HCT116 (cell line): Measurements from ENCODE around the gene UBE2E2. TPM values are rescaled to one million over a fixed set of nuclear protein-coding genes. Genes with fewer than 3 reads are reported as not detected.

ENCODE experiments used
- ATAC-seq: fragments of 200-7000 bp; cut with Tn5 transposase; 2 replicates; pipeline ENCODE4 v1.9.1; 2020; ENCODE audit warnings: mild to moderate bottlenecking, moderate library complexity
- BruUV-seq: library from RNA; stranded (reverse); fragments of 400-500 nt; replicated peaks from 2 replicates; lab custom pipeline; 2021; lab: Mats Ljungman, UMichigan
- CTCF ChIA-PET: fragments of 300-600 bp; sonication (Branson Sonifier 250); formaldehyde crosslinking; loops from one replicate; lab custom pipeline; 2021; ENCODE audit warnings: antibody characterized with exemption; lab: Charles Lee
- POLR2A ChIA-PET: fragments of 300-600, 350-600 bp; sonication (Branson Sonifier 250); formaldehyde crosslinking; loops from one replicate; lab custom pipeline; 2021; ENCODE audit warnings: antibody characterized with exemption; lab: Charles Lee
- RAD21 ChIA-PET, 2 experiments: fragments of 300-600 bp; sonication (Branson Sonifier 250); formaldehyde crosslinking; loops; one replicate each; lab custom pipeline; 2023; ENCODE audit warnings: low total read pairs in 2 of 2; ENCODE audit not compliant: uncharacterized antibody in 2 of 2, unreplicated experiment in 2 of 2, low non-redundant PET in 1 of 2; lab: Charles Lee
- DNase-seq: peaks from one replicate; pipeline ENCODE4 v3.0.0-alpha.2; 2010; ENCODE audit warnings: low read depth, low spot score
- H2AFZ ChIP-seq: fragments of 200-600 bp; shearing (Covaris generic), sonication (generic); 2 replicates; pipeline ENCODE4 v1.6.1; 2017; ENCODE audit warnings: low read depth, mixed run types, mixed read lengths, antibody characterized with exemption, low read length; ENCODE audit not compliant: poor library complexity, severe bottlenecking
- H3K27ac ChIP-seq: 2 replicates; pipeline ENCODE4 v1.5.1; 2012; ENCODE audit warnings: low read depth, low read length
- H3K27me3 ChIP-seq: fragments of 200-600 bp; sonication (generic); 2 replicates; pipeline ENCODE4 v1.6.1; 2016; ENCODE audit warnings: mixed run types, low read length, mixed read lengths; ENCODE audit not compliant: insufficient read depth
- H3K36me3 ChIP-seq, 2 experiments: fragments of 200-500 bp in 1 of 2; fragments of 200-600 bp in 1 of 2; sonication (Bioruptor generic) in 1 of 2; sonication (generic) in 1 of 2; 2 replicates each; pipeline versions ENCODE4 v1.5.1 to v1.6.1; 2014 to 2016; ENCODE audit warnings: low read length in 2 of 2, inconsistent platforms in 1 of 2, mixed read lengths in 1 of 2, mixed run types in 1 of 2; ENCODE audit not compliant: insufficient read depth in 2 of 2, control insufficient read depth in 1 of 2
- H3K4me1 ChIP-seq, 2 experiments: fragments of 200-600 bp in 1 of 2; sonication (generic) in 1 of 2; 2 replicates each; pipeline versions ENCODE4 v1.5.1 to v1.6.1; 2012 to 2017; ENCODE audit warnings: low read length in 2 of 2, inconsistent platforms in 1 of 2, mild to moderate bottlenecking in 1 of 2, mixed read lengths in 1 of 2, mixed run types in 1 of 2, moderate library complexity in 1 of 2; ENCODE audit not compliant: insufficient read depth in 2 of 2, control insufficient read depth in 1 of 2
- H3K4me2 ChIP-seq: fragments of 200-600 bp; sonication (generic); 2 replicates; pipeline ENCODE4 v1.6.1; 2017; ENCODE audit warnings: mixed run types, low read length, mixed read lengths
- H3K4me3 ChIP-seq, 2 experiments: fragments of 200-600 bp in 1 of 2; sonication (generic) in 1 of 2; replicated peaks in 1 of 2; 2 replicates each; pipeline ENCODE4 v1.5.1; 2011 to 2016; ENCODE audit warnings: low read length in 2 of 2, control low read depth in 1 of 2, low read depth in 1 of 2, mild to moderate bottlenecking in 1 of 2, mixed read lengths in 1 of 2, mixed run types in 1 of 2
- H3K79me2 ChIP-seq: fragments of 200-600 bp; sonication (generic); 2 replicates; pipeline ENCODE4 v1.6.1; 2017; ENCODE audit warnings: mild to moderate bottlenecking, mixed run types, low read length, moderate library complexity, mixed read lengths; ENCODE audit not compliant: insufficient read depth
- H3K9ac ChIP-seq: fragments of 200-600 bp; sonication (generic); 2 replicates; pipeline ENCODE4 v1.6.1; 2016; ENCODE audit warnings: low read length, mixed read lengths
- H3K9me2 ChIP-seq: fragments of 200-600 bp; sonication (generic), shearing (Covaris generic); 2 replicates; pipeline ENCODE4 v1.6.1; 2017; ENCODE audit warnings: mixed run types, mild to moderate bottlenecking, moderate library complexity; ENCODE audit not compliant: insufficient read depth
- H3K9me3 ChIP-seq, 2 experiments: fragments of 200-500 bp in 1 of 2; fragments of 200-600 bp in 1 of 2; sonication (Bioruptor generic) in 1 of 2; sonication (generic) in 1 of 2; 2 replicates each; pipeline ENCODE4 v1.6.1; 2014 to 2017; ENCODE audit warnings: low read length in 2 of 2, mixed read lengths in 2 of 2, inconsistent platforms in 1 of 2, low read depth in 1 of 2, mild to moderate bottlenecking in 1 of 2, mixed run types in 1 of 2, moderate library complexity in 1 of 2; ENCODE audit not compliant: control insufficient read depth in 1 of 2, insufficient read depth in 1 of 2
- H4K20me1 ChIP-seq: fragments of 200-600 bp; sonication (generic), shearing (Covaris generic); 2 replicates; pipeline ENCODE4 v1.6.1; 2017; ENCODE audit warnings: mixed run types, mild to moderate bottlenecking, moderate library complexity; ENCODE audit not compliant: insufficient read depth
- CBX3 ChIP-seq: IDR thresholded peaks from 2 replicates; pipeline ENCODE4 v1.6.1; 2012; ENCODE audit warnings: low read depth
- CEBPB ChIP-seq: IDR thresholded peaks from 2 replicates; pipeline ENCODE4 v1.6.1; 2012; ENCODE audit warnings: low read depth
- EGR1 ChIP-seq: IDR thresholded peaks from 2 replicates; pipeline ENCODE4 v1.6.1; 2012; ENCODE audit warnings: low read depth
- EZH2 ChIP-seq: fragments of 200-600 bp; sonication (generic); IDR thresholded peaks from 2 replicates; pipeline ENCODE4 v1.6.1; 2017; ENCODE audit warnings: antibody characterized with exemption, mixed run types
- JUND ChIP-seq: IDR thresholded peaks from 2 replicates; pipeline ENCODE4 v1.6.1; 2012
- POLR2A ChIP-seq: IDR thresholded peaks from 2 replicates; pipeline ENCODE4 v1.7.0; 2011; ENCODE audit warnings: borderline replicate concordance; ENCODE audit not compliant: insufficient read depth, insufficient read length; ENCODE audit errors: extremely low read depth
- SIN3A ChIP-seq: IDR thresholded peaks from 2 replicates; pipeline ENCODE4 v1.6.1; 2012; ENCODE audit warnings: low read depth
- SRF ChIP-seq: IDR thresholded peaks from 2 replicates; pipeline ENCODE4 v1.6.1; 2012; ENCODE audit warnings: low read depth
- ZNF274 ChIP-seq: fragments of 200-500 bp; sonication (Bioruptor generic); IDR thresholded peaks from 2 replicates; pipeline ENCODE4 v1.6.1; 2014; ENCODE audit warnings: mild to moderate bottlenecking, low read depth, low read length, inconsistent platforms
- intact Hi-C: fragments of 100-400 bp; cut with micrococcal nuclease; formaldehyde crosslinking; loops from 2 replicates; pipeline ENCODE4 v1.10.0; 2022
- total RNA-seq: library from RNA; stranded (reverse); gene quantifications from one replicate; pipeline ENCODE4 v1.2.1, GENCODE V29; 2021; ENCODE audit not compliant: unreplicated experiment
- TF ChIP-seq, protein P1 (sequence below), 3 experiments: fragments of 200-600 bp in 1 of 3; sonication (generic) in 1 of 3; IDR thresholded peaks in 2 of 3; conservative IDR thresholded peaks in 1 of 3; 2 replicates each; pipeline ENCODE4 v1.5.1; 2012 to 2017; ENCODE audit warnings: low read depth in 2 of 3, low read length in 2 of 3, antibody characterized with exemption in 1 of 3, borderline replicate concordance in 1 of 3, control low read depth in 1 of 3, mild to moderate bottlenecking in 1 of 3, mixed read lengths in 1 of 3, mixed run types in 1 of 3, moderate library complexity in 1 of 3; ENCODE audit not compliant: insufficient read depth in 1 of 3
- TF ChIP-seq, protein P2 (sequence below): IDR thresholded peaks from 2 replicates; pipeline ENCODE4 v1.6.1; 2012
- TF ChIP-seq, protein P3 (sequence below): IDR thresholded peaks from 2 replicates; pipeline ENCODE4 v1.6.1; 2012

The UBE2E2 gene
- total RNA-seq, 1 experiment from 2014 or later: 21.4 TPM

DNA sequence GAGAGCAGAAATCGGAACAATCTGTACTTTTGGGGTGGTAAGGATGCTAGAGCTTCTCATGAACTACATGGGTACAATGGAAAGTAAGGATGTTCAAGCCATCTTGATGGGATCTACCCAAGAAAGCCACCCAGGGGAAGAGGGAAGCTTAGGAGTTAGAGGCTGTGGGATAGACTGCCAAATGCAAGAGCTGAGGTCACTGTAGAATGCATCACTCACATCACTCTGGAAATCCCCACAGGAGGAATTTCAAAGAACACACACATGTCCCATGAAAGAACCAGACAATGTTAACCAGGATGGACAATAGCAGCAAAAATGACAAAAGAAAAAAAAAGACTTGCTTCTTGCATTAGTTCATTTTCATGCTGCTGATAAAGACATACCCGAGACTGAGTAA is 32.8 kb upstream of the UBE2E2 start:
- H3K9ac ChIP-seq: no peak overlapping the region
- no peaks in the 10 kb centered on the region for H4K20me1 ChIP-seq
- TF ChIP-seq SIN3A: no peak
- TF ChIP-seq CEBPB: no peak
- TF ChIP-seq, protein P1, sequence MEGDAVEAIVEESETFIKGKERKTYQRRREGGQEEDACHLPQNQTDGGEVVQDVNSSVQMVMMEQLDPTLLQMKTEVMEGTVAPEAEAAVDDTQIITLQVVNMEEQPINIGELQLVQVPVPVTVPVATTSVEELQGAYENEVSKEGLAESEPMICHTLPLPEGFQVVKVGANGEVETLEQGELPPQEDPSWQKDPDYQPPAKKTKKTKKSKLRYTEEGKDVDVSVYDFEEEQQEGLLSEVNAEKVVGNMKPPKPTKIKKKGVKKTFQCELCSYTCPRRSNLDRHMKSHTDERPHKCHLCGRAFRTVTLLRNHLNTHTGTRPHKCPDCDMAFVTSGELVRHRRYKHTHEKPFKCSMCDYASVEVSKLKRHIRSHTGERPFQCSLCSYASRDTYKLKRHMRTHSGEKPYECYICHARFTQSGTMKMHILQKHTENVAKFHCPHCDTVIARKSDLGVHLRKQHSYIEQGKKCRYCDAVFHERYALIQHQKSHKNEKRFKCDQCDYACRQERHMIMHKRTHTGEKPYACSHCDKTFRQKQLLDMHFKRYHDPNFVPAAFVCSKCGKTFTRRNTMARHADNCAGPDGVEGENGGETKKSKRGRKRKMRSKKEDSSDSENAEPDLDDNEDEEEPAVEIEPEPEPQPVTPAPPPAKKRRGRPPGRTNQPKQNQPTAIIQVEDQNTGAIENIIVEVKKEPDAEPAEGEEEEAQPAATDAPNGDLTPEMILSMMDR (IDR thresholded peaks at IDR 0.05 in 2 of 3, conservative IDR thresholded peaks at IDR 0.05 in 1 of 3; ENCODE audit: borderline replicate concordance in 1 of 3, insufficient read depth in 1 of 3, low read depth in 2 of 3, low read length in 2 of 3): no peak
- TF ChIP-seq, protein P2, sequence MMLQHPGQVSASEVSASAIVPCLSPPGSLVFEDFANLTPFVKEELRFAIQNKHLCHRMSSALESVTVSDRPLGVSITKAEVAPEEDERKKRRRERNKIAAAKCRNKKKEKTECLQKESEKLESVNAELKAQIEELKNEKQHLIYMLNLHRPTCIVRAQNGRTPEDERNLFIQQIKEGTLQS: no peak
- no peak for TF ChIP-seq EGR1
- TF ChIP-seq EZH2: no peak
- TF ChIP-seq CBX3: no peak
- no peak for TF ChIP-seq ZNF274
- no peak for TF ChIP-seq JUND
- TF ChIP-seq SRF: no peak
- TF ChIP-seq, protein P3, sequence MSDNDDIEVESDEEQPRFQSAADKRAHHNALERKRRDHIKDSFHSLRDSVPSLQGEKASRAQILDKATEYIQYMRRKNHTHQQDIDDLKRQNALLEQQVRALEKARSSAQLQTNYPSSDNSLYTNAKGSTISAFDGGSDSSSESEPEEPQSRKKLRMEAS: no peak
- no peak for TF ChIP-seq POLR2A
- intact Hi-C loops: no loop called here
- no peak overlapping the region for H3K27ac ChIP-seq
- H3K4me3 ChIP-seq: no peak overlapping the region
- no peaks in the 10 kb centered on the region for H3K9me3 ChIP-seq
- H2AFZ ChIP-seq: no peak overlapping the region
- ATAC-seq (no peak), DNase-seq (no peak)
- no peaks in the 10 kb centered on the region for H3K36me3 ChIP-seq
- ChIA-PET POLR2A (no interaction called here), CTCF (no interaction called here), RAD21 (no interaction called here)
- no peaks in the 10 kb centered on the region for H3K79me2 ChIP-seq
- H3K9me2 ChIP-seq: no peaks in the 10 kb centered on the region
- H3K27me3 ChIP-seq: peaks cover 16% of the 10 kb centered on the region; the same call in 1 of the 2 replicates
- no TSS peak for BruUV-seq
- peaks cover 0 to 7% of the 10 kb centered on the region in 2 experiments; a peak in 1 of 4 replicates for H3K4me1 ChIP-seq
- no peak overlapping the region for H3K4me2 ChIP-seq
